Osteoblast (primary cell): ENCODE measurements around the gene DFFA. TPM values are rescaled to one million over a fixed set of nuclear protein-coding genes. Genes with fewer than 3 reads are reported as not detected.
"Not testable (repeated sequence)": the region's sequence is repeated elsewhere in the genome, so short reads cannot be mapped to it uniquely, and the experiment has no call there.

Source experiments
- DNase-seq: peaks from one replicate; pipeline ENCODE4 v3.0.0; 2011; ENCODE audit warnings: low spot score, mixed read lengths; ENCODE audit not compliant: insufficient read length; ENCODE audit errors: missing footprints
- H2AFZ ChIP-seq: 2 replicates; pipeline ENCODE4 v1.6.0; 2011; ENCODE audit warnings: mild to moderate bottlenecking, low read length
- H3K27ac ChIP-seq: 2 replicates; pipeline ENCODE4 v1.5.1; 2011; ENCODE audit warnings: mild to moderate bottlenecking, low read depth, low read length, moderate library complexity
- H3K27me3 ChIP-seq: 2 replicates; pipeline ENCODE4 v1.6.0; 2012; ENCODE audit warnings: mild to moderate bottlenecking, control low read depth, inconsistent platforms, low read length, moderate library complexity; ENCODE audit not compliant: insufficient read depth
- H3K36me3 ChIP-seq: 2 replicates; pipeline ENCODE4 v1.5.1; 2011; ENCODE audit warnings: mild to moderate bottlenecking, low read length, control low read depth, moderate library complexity; ENCODE audit not compliant: insufficient read depth
- H3K4me1 ChIP-seq: 2 replicates; pipeline ENCODE4 v1.5.1; 2011; ENCODE audit warnings: mild to moderate bottlenecking, low read length, control low read depth, moderate library complexity; ENCODE audit not compliant: insufficient read depth
- H3K4me2 ChIP-seq: 2 replicates; pipeline ENCODE4 v1.6.0; 2011; ENCODE audit warnings: mild to moderate bottlenecking, low read length; ENCODE audit not compliant: insufficient read depth
- H3K4me3 ChIP-seq: fragments of 200-600 bp; sonication (generic); 3 replicates; pipeline ENCODE4 v1.5.1; 2012; ENCODE audit warnings: mild to moderate bottlenecking, low read length, inconsistent platforms; ENCODE audit not compliant: insufficient read depth
- H3K79me2 ChIP-seq: 2 replicates; pipeline ENCODE4 v1.6.0; 2012; ENCODE audit warnings: mild to moderate bottlenecking, low read length, control low read depth, inconsistent platforms; ENCODE audit not compliant: insufficient read depth
- H3K9me3 ChIP-seq: 2 replicates; pipeline ENCODE4 v1.5.1; 2011; ENCODE audit warnings: low read depth, low read length, control low read depth
- H4K20me1 ChIP-seq: 2 replicates; pipeline ENCODE4 v1.6.0; 2012; ENCODE audit warnings: mild to moderate bottlenecking, low read length, control low read depth; ENCODE audit not compliant: insufficient read depth
- total RNA-seq: library from RNA; depleted of rRNA; stranded (reverse); fragments of >200 nt; gene quantifications from 2 replicates; pipeline ENCODE4 v1.2.3, GENCODE V29; 2012
- TF ChIP-seq, protein P1 (sequence below): IDR thresholded peaks from 2 replicates; pipeline ENCODE4 v1.5.1; 2011; ENCODE audit warnings: mild to moderate bottlenecking, low read depth, low read length, moderate library complexity; ENCODE audit errors: extremely low read depth

Gene DFFA
- total RNA-seq, 1 donor, result 27.9 TPM

DNA sequence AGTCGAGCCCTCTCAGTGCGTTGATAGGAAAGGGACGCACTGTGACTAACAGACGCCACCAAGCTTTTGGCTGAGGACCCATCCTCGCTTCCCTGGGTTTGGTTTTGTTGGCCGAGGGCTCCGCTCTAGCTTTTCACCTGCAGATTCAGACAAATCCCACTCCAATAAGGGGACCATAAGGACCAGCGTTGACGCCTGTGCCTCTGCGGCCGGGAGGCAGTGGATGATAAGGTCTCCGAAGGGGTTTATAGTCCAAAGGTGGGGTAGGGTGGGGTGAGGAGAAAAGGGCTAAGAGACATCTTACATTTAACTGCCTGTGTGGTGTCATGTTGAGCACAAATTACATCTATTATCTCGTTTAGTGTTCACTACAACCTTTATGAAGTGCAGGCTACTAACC lies 3.2 kb upstream of the DFFA start:
- Histone ChIP-seq H3K9me3 (no peaks in the 10 kb centered on the region), H4K20me1 (peaks cover 10% of the 10 kb centered on the region), H3K27ac (peak overlapping the region; percentile 47), H3K27me3 (no peaks in the 10 kb centered on the region), H3K4me3 (peak overlapping the region; percentile 94), H3K4me1 (peaks cover 10% of the 10 kb centered on the region), H2AFZ (peak overlapping the region; percentile 91), H3K36me3 (no peaks in the 10 kb centered on the region), H3K79me2 (peaks cover 60% of the 10 kb centered on the region), H3K4me2 (peak overlapping the region; percentile 94)
- TF ChIP-seq, protein P1, sequence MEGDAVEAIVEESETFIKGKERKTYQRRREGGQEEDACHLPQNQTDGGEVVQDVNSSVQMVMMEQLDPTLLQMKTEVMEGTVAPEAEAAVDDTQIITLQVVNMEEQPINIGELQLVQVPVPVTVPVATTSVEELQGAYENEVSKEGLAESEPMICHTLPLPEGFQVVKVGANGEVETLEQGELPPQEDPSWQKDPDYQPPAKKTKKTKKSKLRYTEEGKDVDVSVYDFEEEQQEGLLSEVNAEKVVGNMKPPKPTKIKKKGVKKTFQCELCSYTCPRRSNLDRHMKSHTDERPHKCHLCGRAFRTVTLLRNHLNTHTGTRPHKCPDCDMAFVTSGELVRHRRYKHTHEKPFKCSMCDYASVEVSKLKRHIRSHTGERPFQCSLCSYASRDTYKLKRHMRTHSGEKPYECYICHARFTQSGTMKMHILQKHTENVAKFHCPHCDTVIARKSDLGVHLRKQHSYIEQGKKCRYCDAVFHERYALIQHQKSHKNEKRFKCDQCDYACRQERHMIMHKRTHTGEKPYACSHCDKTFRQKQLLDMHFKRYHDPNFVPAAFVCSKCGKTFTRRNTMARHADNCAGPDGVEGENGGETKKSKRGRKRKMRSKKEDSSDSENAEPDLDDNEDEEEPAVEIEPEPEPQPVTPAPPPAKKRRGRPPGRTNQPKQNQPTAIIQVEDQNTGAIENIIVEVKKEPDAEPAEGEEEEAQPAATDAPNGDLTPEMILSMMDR, result no peak
- DNase-seq, result no peak

DNA sequence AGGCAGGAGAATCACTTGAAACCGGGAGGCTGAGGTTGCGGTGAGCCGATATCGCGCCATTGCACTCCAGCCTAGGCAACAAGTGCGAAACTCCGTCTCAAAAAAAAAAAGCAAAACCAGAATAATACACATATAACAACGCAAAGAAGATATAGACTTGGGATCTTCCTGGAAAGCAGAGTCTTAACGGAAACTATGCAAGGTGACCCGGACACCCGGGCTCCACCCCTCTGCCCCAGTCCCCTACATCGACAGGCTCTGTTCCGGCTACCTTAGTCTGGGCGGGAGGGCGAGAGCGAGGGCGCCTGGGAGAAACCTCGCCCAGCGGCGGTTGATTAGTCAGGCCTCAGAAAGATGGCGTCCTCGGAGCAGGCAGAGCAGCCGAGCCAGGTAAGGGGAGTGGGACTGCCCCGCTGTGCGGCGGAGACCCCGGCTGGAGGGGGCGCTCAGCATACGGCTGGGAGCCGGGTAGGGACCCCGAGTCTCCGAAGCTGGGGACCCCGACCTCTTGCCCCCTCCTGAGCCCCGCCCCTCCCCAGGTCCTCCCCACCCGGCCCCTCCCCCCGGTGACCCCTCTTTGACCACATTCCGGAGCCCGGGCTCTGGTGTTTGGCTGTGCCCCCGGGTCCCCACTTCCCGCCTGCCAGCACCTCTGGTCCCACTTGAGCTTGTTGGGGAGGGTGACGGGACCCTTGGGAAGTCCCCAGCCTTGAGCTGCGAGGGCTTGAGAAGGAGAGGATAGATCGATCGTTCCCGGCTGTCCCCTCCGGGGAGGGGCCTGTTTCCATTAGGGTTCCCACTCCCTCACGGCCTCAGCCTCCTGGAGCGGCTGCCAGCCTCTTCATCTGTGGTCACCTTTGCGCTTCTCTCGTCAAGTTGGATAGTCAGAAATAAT lies 2.5 kb upstream of the DFFA start, which contains the start of gene PEX14:
Gene PEX14 (plus strand): TSS at position 338 of the 895 bp plus-strand sequence. CDS start 17 bp downstream, at position 355.
- Histone ChIP-seq H4K20me1 (peaks cover 10% of the 10 kb centered on the region), H3K79me2 (peaks cover 58% of the 10 kb centered on the region), H3K4me2 (peak within 1 kb of the TSS; percentile 94), H3K9me3 (no peaks in the 10 kb centered on the region), H3K27me3 (no peaks in the 10 kb centered on the region), H2AFZ (peak within 1 kb of the TSS; percentile 91), H3K36me3 (no peaks in the 10 kb centered on the region), H3K4me1 (peaks cover 10% of the 10 kb centered on the region), H3K27ac (peak within 1 kb of the TSS; percentile 47), H3K4me3 (peak within 1 kb of the TSS; percentile 94)
- peak; percentile 97 for DNase-seq
- TF ChIP-seq, protein P1, result no peak

GRCh38 chr1:10474309-10474612 lies 1.9 kb upstream of the DFFA start:
- not testable (repeated sequence) for H4K20me1 ChIP-seq, H3K4me1 ChIP-seq, DNase-seq, H3K27ac ChIP-seq, H3K27me3 ChIP-seq, H3K36me3 ChIP-seq, H3K9me3 ChIP-seq
- Histone ChIP-seq H2AFZ (peak overlapping the region; percentile 78), H3K4me3 (peak overlapping the region; percentile 94), H3K4me2 (peak overlapping the region; percentile 76), H3K79me2 (peaks cover 53% of the 10 kb centered on the region)

- H3K4me3 ChIP-seq, result peak overlapping the region; percentile 78
- H4K20me1 ChIP-seq, result peaks cover 3% of the 10 kb centered on the region
- TF ChIP-seq, protein P1, result no peak
- no peak for DNase-seq
- H3K9me3 ChIP-seq, result no peaks in the 10 kb centered on the region
- H3K4me2 ChIP-seq, result peak overlapping the region; percentile 73
- no peaks in the 10 kb centered on the region for H3K27me3 ChIP-seq
- peaks cover 10% of the 10 kb centered on the region for H3K4me1 ChIP-seq
- H3K27ac ChIP-seq, result no peak overlapping the region
- H3K36me3 ChIP-seq, result peaks cover 10% of the 10 kb centered on the region
- peaks cover 44% of the 10 kb centered on the region for H3K79me2 ChIP-seq
- peak overlapping the region; percentile 80 for H2AFZ ChIP-seq
Observed at GRCh38 chr1:10473145-10473765, 926 bp upstream of the DFFA start.
